Keratinocyte (primary cell): ENCODE data around the gene KLK4.

Experiments used
- CTCF ChIP-seq, 3 experiments: IDR thresholded peaks in 1 of 3; conservative IDR thresholded peaks in 1 of 3; optimal IDR thresholded peaks in 1 of 3; 2 replicates in 2 of 3; 3 replicates in 1 of 3; pipeline versions ENCODE3 to v1.5.1; 2011; ENCODE audit warnings: low read length in 3 of 3, mild to moderate bottlenecking in 3 of 3, moderate library complexity in 2 of 3, control low read depth in 1 of 3, inconsistent platforms in 1 of 3; ENCODE audit not compliant: insufficient read depth in 2 of 3; ENCODE audit errors: extremely low read depth in 1 of 3
- EZH2 ChIP-seq: IDR thresholded peaks from one replicate; pipeline ENCODE4 v1.6.1; 2012; ENCODE audit warnings: inconsistent platforms, mild to moderate bottlenecking, low read length, moderate library complexity

DNA sequence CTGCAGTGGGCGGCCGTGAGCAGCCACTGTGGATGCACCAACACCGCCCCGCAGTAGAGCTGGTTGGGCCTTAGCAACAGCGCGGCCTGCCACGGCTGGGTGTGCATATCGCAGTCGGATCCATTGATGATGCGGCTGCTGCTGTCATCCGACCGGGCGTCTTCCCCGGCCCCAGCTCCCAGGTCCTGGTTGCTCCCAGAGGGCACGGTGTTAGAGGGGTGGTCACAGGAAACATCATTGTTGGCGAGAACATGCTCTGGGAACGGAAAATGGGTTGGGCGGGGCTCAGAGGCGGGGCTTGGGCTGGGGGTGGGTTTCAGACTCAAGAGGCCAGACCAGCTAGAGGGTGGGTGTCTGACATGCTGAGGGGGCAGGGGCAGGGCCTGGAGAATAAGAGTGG, 38.7 kb upstream of the KLK4 start:
- no peak for TF ChIP-seq EZH2
- TF ChIP-seq CTCF (optimal IDR thresholded peaks at IDR 0.05 in 1 of 3, IDR thresholded peaks at IDR 0.05 in 1 of 3, conservative IDR thresholded peaks at IDR 0.05 in 1 of 3; ENCODE audit: extremely low read depth in 1 of 3, insufficient read depth in 2 of 3, low read length in 3 of 3) = no peak
